Frontal cortex (tissue), 1 donor: ENCODE data around the gene KRT75. TPM values are rescaled to one million over a fixed set of nuclear protein-coding genes. Genes with fewer than 3 reads are reported as not detected.

Experiments used
- total RNA-seq: library from RNA; depleted of rRNA; stranded (reverse); fragments of >200 nt; gene quantifications from one replicate; pipeline ENCODE4 v1.2.3, GENCODE V29; 2014

Gene KRT75
- total RNA-seq, 1 donor from 2014 or later, result not detected

Other genes with a start within 250 kb of the KRT75 start
- gene KRT80, start 242.4 kb downstream of the KRT75 start, total RNA-seq, result not detected
- gene KRT7, start 201.1 kb downstream of the KRT75 start, total RNA-seq, result not detected
- under 0.01 TPM for gene KRT86, start 159.7 kb downstream of the KRT75 start, total RNA-seq
- gene KRT81, start 142.8 kb downstream of the KRT75 start, total RNA-seq, result not detected
- gene KRT83, start 113.0 kb downstream of the KRT75 start, total RNA-seq, result not detected
- not detected for gene KRT85, start 66.9 kb downstream of the KRT75 start, total RNA-seq
- gene KRT84, start 48.7 kb downstream of the KRT75 start, total RNA-seq, result not detected
- gene KRT82, start 28.0 kb downstream of the KRT75 start, total RNA-seq, result not detected
- gene KRT6B, start 17.8 kb upstream of the KRT75 start, total RNA-seq, result not detected
- not detected for gene KRT6C, start 39.4 kb upstream of the KRT75 start, total RNA-seq
- gene KRT6A, start 58.9 kb upstream of the KRT75 start, total RNA-seq, result not detected
- not detected for gene KRT5, start 86.0 kb upstream of the KRT75 start, total RNA-seq
- gene KRT71, start 118.8 kb upstream of the KRT75 start, total RNA-seq, result not detected
- not detected for gene KRT74, start 139.5 kb upstream of the KRT75 start, total RNA-seq
- not detected for gene KRT72, start 167.1 kb upstream of the KRT75 start, total RNA-seq
- gene KRT73, start 184.2 kb upstream of the KRT75 start, total RNA-seq, result not detected
- gene KRT2, start 217.8 kb upstream of the KRT75 start, total RNA-seq, result not detected
- gene KRT1, start 246.0 kb upstream of the KRT75 start, total RNA-seq, result 0.82 TPM